Ramos (cell line): ENCODE measurements around the gene CARD19.
"Not testable (repeated sequence)": the region's sequence is repeated elsewhere in the genome, so short reads cannot be mapped to it uniquely, and the experiment has no call there.

ENCODE experiments used
- in situ Hi-C: fragments of 300-500 bp; cut with MboI; formaldehyde crosslinking; loops from one replicate; pipeline ENCODE4 v1.14.3; 2022; ENCODE audit warnings: low sequenced_read_pairs; ENCODE audit not compliant: unreplicated experiment

Gene CARD19

DNA sequence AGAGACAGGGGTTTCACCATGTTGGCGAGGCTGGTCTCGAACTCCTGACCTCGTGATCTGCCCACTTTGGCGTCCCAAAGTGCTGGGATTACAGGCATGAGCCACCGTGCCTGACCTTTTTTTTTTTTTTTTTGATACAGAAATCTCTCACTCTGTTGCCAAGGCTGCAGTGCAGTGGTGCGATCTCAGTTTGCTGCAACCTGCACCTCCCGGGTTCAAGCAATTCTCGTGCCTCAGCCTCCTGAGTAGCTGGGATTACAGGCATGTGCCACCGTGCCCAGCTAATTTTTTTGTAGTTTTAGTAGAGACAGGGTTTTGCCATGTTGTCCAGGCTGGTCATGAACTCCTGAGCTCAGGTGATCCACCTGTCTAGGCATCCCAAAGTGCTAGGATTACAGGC lies 21.5 kb downstream of the CARD19 start:
- in situ Hi-C loops, result not testable (repeated sequence)

DNA sequence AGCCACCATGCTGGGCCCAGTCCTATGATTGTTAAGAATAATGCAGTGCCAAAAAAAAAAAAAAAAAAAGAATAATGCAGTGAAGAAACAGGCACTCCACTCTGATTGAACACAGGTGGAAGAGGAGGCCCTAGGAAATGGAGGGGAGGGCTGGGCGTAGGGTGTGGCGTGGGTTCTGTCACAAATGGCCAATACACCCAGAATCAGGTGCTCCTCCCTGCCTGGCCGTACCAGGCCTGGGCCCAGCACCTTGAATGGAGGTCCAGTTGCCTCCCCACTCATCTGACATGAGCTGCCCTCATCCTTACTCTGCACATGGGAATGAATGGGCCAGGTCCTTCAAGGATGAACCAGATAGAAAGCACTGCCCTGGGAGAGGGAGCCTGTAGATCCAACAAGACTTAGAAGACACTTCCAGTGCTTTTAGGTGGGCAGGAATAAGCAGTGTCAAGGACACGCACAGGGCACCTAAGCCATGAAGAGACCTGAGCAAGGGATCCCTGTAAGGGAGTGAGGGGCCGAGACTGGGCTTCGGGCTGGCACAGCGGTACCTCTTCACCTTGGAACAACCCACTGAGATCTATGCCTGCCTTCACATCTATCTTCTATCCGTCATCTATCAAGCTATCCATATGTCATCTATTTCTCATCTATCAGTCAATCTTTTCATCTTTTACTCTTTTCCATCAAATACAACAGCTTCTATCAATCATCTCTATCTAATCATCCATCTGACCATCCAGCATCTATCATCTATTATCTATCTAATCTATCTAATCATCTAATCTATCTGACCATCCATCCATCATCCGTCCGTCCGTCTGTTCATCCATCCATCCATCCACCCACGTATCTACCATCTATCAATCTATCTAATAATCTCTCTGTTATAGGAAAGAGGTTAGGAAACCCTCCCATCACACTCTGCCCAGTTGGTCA lies 22.2 kb downstream of the CARD19 start:
- in situ Hi-C loops, result no loop called here

DNA sequence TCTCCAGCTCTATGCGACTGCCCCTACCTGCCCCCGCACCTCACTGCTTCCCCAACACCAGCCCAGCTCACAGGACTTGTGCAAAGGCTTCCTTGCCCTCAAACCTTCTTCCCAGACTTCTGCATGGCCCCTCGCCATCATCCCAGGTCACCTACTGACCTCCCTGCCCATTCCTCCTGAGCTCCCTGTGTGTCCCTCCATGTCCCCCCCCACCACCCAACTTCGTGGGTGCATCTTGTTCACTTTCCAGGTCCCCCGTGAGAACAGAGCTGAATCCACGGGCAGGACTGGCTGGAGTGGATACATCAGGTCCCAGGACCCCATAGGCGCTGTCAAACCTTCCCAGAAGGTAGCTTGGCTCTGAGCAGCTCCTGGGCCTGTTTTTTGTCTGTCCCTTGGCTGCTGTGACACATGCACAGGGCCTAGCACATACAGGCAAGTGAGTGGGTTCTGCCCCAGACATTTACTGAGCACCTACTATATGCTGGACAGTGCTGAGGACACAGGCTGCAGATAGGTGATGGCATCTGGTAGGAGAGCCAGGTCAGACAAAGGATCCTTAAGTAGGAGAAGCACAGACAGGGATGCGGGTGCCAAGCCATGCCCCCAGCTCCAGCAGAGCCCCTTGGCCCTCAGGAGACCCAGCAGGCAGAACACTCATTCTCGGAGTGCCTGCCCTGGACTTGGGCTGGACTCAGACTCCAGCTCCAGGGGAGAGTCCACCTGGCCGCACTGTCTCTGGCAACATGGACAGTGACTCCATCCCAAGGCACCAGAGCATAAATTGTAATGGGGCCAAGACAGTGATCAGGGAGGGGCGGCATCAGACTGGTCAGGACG lies 23.1 kb downstream of the CARD19 start:
- in situ Hi-C loops, result no loop called here

DNA sequence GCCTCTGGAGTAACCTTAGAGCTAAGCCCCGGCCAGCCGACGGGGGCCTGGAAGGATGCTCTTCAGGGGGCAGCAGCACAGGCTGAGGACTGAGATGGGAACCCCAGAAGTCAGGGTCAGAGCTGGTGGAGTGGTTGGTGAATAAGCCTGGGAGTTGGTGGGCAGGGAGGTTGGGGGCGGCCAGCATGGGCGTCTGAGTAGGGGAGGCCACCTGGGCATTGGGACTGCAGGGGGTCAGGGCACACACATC lies 23.6 kb downstream of the CARD19 start:
- in situ Hi-C loops, result no loop called here

DNA sequence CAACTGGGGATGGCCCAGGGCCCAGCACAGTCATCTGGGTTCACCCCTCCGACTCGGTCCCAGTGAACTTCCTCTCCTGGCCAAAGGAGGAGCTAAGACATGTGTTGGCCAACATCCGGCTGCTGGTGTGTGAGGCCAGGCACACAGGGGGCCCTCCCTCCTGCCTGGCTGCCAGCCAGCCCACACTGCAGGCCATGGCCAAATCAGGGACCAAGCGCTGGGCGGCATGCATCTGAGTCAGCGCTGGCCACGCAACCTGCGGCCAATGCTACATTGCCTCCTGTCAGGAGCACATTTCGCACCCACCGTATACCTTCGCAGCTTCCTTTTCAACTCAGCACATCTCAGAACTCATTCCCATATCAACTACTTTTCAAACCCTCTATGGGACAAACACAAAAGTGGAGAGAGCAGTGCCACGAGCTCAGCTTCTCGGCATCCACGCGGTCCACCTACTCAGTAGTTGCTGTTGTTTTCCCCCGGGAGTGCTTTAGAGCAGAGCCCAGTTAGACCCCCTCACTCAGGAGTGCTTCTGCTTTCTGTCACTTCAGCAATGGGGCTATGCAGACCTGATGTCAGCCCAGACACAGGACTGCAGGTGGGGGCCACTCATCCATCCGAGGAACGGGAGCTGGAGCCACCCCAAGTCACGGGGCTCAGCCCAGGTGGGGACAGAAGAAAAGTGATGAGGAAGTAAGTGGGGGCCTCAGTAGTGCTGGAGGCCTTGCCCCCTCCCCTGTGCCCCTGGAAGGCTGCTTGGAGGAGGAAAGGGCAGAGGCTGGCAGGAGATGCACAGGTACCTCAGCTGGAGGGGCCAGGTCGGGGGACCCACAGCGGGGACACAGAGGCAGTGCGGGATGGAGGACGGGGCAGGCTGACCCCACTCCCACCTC lies 24.2 kb downstream of the CARD19 start:
- in situ Hi-C loops, result no loop called here

DNA sequence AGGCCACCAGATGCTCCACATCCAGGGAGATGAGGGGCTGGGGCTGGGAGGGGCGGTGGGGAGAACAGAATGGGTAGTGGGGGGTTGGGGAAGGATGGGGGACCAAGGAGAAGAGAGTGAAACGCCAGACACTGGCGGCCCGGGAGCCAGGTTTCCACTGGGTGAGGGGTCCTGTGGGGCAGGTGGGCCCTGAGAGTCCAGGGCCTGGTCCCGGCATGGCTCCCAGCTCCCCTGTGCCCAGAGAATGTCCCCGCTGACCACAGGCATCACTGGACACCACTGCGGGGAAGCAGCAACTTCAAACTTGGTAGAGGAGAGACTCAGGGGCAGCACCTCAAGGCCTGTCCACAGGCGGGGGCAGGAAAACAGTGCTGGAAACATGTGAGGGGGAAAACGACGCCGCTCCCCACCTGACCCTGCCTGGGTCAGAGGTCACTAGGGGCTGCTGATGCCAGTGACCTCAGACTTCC lies 24.9 kb downstream of the CARD19 start:
- in situ Hi-C loops, result no loop called here

DNA sequence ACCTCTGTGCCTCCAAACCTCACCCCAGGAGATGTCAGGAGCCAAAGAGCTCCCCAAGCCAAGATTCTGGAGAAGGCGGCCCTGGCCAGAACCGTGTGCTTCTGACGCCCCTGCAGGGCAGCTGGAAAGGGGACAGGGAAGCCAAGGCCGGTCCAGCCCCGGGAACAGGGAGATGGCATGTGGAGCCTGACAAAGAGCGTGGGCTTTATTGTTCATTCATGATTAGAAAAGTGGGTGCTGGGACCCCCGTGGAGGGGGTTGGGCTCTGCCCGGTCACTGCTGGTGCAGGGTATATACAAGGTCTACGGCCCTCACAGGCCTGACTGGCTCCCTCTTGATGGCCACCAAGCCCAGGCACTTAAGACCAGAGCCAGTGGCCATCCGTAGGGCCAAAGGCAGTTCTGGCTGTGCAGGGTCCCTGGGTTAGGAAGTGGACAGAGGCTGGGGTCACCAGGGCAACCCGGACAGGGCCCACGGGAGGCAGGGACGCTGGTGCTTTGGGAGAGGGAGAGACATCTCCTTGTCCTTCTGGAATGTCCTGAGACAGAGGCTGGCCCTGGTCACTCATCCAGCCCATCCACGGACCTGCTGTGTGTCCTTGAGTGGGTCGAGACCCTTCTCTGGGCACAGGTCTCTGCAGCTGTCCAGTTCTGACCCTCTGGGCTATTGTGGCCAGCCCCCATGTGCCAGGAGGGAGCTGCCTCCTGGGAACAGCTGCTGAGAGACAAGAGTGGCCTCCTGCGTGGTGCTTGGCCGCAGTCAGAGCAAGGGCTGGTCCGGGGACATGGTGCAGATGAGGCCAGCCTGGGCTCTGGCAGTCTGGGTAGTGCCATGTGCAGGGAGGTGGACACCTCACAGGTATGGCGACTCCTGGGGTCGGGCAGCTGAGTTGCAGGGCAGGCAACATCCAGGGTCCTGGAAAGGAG lies 25.6 kb downstream of the CARD19 start:
- in situ Hi-C loops, result no loop called here

DNA sequence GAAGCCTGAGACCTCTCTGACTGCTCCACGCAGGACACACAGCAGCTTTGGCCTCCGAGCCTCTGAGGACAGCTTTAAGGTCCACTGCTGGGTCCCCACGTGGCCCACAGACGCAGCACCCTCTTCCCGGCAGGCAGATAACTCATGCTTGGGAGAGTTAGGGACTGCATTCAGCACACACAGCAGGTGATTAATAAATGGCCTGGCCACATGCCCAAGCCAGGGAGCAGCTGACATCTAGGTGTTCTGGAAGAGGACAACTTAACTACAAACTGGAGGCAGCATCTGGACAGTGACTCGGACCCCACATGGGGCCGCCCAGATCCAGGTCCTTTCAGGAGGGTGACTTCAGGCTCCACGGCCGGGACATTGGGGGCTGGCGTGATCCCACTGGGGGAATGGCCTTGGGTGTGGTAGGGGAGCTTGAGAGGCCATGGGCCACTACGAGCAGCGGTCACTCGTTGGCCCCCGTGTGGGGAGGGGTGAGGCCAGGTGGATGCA lies 26.8 kb downstream of the CARD19 start:
- in situ Hi-C loops, result no loop called here

DNA sequence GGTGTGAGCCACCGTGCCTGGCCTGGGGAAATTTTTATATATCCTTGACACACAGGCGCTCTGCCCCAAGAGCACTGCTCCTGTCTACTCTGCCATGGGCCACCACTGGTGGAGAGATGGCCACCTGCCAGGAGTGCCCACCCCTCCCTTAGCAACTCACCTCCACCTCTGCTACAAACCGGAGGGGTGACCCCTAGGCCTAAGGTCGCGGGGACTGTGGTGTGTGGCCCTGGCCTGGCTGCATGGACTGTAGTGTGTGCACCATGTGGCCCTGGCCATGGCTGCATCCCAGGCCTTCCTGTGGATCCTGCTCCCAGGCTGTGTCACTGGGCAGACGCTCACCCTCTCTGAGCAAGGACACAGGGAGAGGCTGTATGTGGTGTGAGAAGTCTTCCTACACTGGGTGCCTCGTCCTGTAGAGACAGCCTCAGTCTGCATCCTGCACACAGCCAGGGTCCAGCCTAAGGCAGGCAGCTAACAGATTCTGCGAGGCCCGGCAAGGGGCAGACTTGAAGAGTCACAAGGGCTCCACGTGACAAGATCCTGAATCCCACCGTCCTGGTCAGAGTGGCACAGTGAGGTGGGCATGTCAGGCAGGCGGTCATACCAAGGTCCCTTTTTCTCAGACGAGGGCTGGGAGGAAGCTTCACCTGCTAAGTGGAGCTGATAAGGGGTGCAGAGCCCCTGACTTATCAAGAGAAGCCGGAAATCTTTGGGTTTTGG lies 27.7 kb downstream of the CARD19 start:
- in situ Hi-C loops, result no loop called here

DNA sequence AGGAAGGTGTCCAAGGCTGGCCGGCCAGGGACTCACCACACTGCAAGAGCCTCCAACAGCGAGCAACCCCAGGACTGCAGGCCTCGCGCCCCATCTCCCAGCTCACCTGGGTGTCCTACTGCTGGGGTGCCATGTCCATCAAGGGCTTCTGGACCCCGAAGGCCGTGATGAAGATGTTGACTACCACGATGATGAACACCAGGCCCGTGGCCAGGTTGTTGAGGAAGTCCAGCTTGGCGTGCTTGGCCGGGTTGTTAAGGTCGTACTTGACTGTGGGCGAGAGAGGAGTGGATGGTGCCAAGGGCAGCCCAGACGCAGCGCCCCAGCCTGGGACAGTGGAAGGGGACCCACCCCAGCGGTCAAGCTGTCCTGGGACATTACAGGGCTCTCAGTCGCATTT lies 28.8 kb downstream of the CARD19 start:
- in situ Hi-C loops, result no loop called here

DNA sequence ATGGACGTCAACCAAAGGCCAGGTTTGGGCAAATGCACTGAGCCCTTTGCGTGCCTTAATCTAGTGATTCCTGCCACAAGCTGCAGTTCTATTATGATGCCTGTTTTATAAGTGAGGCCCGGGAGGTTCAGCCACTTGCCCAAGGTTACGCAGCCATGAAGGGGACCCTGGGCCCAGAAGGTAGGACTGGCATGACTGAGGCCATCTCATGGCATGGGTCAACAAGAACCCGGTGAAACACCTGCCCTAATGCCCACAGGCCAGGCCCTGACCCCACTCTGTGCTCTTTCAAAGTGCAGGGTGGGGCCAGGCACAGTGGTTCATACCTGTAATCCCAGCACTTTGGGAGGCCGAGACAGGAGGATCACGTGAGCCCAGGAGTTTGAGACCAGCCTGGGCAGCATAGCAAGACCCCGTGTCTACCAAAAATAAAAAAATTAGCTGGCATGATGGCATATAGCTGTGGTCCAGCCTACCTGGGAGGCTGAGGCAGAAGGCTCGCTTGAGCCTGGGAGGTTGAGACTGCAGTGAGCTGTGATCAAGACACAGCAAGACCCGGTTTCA lies 29.4 kb downstream of the CARD19 start:
- in situ Hi-C loops, result no loop called here

DNA sequence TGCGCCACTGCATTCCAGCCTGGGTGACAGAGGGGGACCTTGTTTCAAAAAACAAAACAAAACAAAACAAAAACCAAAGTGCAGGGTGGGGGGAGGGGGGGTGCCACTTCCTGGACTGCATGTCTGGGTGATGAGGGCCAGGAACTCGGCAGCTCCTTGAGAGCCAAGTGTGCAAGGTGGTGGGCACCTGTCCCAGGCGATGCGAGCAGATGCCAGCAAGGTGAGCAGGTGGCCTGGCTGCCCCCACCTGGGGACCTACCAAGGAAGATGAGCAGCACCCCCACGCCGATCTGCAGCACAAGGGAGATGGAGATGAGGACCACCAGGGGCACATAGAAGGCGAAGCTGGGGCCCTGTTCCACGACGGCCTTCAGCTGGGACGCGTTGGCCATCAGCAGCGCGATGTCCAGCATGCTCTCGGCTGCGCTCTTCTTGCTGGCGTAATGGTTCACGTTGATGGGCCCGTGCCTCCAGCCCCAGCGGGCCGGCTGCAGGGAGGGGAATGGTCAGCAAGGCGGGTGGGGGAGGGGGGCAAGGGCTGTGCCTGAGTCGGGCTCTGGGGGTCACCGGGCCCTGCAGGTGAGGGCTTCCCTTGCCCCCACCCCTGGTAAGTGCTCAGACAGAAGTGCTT lies 30.2 kb downstream of the CARD19 start:
- in situ Hi-C loops, result no loop called here

DNA sequence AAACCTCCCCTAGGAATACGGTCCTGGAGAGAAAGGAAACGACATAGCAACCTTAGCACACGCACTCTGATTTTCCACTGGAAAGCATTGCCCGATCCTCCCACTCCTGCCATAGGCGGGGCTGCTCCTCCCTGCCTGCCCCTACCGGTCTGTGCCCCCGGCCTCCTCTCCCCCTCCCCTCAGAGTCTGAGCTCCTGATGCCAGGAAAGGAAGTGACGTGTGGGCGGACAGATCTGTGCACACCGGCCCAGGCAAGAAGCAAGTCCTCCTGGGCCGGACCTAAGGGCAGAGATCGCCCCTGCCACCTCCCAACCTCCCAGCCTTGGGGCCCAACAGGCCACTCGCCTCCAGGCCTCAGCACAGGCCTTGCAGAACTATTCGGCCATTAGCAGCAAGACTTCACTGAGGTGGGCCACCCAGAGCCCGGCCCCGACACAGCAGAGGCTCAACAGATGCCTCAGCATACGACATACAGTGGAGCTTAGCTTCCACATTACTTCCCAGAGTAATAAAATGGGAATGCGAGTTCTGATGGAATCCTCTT lies 30.9 kb downstream of the CARD19 start:
- in situ Hi-C loops, result no loop called here

DNA sequence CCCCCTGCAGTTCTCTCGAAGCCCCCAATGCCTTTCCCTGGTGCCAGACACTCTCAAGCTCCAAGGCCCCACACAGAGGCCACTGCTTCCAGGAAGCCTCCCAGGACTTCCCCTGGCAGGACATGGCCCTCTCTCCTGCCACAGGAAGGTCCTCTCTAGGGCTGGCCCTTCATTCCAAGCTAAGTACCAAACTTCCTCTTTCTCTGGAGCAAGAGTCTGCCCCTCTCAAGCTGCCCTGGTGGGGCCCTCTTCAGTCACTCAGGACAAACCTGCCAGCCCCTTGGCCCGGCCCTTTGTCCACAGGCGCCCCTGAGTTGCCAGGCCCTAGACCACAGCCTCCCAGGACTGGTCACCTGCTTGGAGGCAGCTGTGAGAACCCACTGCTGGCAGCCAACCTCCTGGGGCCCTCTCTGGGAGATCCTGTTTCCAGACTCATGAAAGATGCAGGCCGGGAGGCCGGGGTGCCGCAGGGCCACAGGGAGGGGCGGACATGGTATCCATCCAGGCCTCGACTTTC lies 31.4 kb downstream of the CARD19 start:
- in situ Hi-C loops, result no loop called here

DNA sequence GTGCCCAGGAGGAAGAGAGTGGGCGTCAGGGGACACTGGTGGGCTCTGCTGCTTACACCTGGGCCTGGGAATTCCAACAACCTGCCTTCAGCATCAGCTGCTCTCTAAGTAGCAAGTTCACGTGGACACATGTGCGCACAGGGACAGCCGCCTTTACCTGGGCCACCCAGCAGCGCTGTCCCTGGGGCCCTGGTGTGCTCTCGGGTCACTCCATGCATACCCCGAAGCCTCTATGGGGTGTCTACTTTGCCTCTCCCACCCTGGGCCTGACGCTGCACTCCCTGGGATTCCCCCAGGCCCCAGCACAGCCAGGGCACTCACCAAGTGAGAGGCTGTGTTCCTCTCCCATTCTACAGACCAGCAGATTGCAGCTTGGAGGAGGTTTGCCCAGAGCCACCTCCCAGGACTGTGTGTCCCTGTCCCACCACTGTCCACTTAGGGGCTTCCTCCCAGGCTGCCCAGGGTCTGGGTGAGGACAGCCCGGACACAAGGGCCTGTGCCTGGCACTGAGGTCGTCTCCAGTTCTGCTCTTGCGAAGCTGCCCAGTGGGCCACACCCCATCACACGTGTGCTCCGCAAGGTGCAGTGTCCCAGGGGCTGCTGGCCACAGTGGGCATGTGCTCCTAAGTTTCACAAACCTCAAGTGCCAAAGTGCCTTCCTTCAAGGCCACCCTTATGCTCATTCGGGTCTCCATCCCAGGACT lies 32.1 kb downstream of the CARD19 start:
- in situ Hi-C loops, result no loop called here

DNA sequence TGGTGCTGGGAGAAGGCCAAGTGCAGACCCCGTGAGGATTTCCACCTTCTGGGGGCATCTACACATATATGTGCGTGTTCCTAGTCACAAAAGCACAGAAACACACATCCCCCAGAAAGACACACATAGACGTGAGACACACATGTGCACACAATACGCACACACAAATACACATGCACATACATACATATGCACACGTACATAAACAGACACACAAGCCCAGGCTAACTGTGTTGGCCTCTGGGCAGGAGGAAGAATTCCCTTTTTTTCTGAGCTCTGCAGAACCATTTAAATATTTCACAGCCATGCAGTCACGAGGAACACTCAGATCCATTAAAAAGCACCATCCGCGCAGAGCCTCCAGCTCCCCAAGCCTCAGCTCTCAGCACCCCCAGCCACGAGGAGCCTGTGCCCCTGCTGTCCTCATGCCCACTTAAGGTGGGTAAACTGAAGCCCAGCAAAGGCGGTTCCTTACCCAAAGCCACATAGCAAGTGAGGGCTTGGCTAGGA lies 32.8 kb downstream of the CARD19 start:
- in situ Hi-C loops, result no loop called here

DNA sequence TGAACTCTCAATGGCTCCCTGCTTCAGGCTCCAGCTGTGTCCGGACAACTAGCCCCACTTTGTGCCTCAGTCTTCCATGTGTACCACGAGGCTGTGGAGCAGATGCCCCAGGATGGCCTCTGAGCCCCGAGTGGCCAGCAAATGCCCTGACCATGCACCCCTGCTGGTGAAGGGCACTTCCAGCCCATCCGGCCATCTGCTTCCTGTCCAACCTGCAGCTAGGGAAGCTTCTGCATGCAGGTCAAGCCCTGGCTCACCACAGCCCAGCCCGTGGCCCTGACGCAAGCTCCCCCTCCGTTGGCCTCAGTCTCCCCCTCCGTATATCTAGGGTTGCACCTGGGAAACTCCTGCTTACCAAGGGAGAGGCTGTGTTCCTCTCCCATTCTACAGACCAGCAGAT lies 33.3 kb downstream of the CARD19 start:
- in situ Hi-C loops, result no loop called here
